Measurements from ENCODE around the gene OSBP2.

OSBP2 gene, protein sequence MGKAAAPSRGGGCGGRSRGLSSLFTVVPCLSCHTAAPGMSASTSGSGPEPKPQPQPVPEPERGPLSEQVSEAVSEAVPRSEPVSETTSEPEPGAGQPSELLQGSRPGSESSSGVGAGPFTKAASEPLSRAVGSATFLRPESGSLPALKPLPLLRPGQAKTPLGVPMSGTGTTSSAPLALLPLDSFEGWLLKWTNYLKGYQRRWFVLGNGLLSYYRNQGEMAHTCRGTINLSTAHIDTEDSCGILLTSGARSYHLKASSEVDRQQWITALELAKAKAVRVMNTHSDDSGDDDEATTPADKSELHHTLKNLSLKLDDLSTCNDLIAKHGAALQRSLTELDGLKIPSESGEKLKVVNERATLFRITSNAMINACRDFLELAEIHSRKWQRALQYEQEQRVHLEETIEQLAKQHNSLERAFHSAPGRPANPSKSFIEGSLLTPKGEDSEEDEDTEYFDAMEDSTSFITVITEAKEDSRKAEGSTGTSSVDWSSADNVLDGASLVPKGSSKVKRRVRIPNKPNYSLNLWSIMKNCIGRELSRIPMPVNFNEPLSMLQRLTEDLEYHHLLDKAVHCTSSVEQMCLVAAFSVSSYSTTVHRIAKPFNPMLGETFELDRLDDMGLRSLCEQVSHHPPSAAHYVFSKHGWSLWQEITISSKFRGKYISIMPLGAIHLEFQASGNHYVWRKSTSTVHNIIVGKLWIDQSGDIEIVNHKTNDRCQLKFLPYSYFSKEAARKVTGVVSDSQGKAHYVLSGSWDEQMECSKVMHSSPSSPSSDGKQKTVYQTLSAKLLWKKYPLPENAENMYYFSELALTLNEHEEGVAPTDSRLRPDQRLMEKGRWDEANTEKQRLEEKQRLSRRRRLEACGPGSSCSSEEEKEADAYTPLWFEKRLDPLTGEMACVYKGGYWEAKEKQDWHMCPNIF

GRCh38 chr22:30694640-30695350, at the start of gene OSBP2:
Gene OSBP2, plus strand, starts transcription at chr22:30694874. Its CDS starts 36 bp downstream, at chr22:30694910.
- H3K79me2 ChIP-seq (ENCODE audit: insufficient read depth, low read length) = no peaks in the 10 kb centered on the region
- H3K9ac ChIP-seq (ENCODE audit: low read depth, low read length, poor library complexity, severe bottlenecking) = no peak within 1 kb of the TSS
- H3K9me2 ChIP-seq (replicated peaks; ENCODE audit: low read depth, low read length) = no peaks in the 10 kb centered on the region
- H3K4me2 ChIP-seq (ENCODE audit: low read depth, low read length, poor library complexity, severe bottlenecking) = no peak within 1 kb of the TSS
- H3F3A ChIP-seq (ENCODE audit: low read depth) = no peaks in the 10 kb centered on the region
- no peak for TF ChIP-seq EZH2phosphoT487 (IDR thresholded peaks at IDR 0.05; ENCODE audit: borderline replicate concordance)
- TF ChIP-seq, protein P1, sequence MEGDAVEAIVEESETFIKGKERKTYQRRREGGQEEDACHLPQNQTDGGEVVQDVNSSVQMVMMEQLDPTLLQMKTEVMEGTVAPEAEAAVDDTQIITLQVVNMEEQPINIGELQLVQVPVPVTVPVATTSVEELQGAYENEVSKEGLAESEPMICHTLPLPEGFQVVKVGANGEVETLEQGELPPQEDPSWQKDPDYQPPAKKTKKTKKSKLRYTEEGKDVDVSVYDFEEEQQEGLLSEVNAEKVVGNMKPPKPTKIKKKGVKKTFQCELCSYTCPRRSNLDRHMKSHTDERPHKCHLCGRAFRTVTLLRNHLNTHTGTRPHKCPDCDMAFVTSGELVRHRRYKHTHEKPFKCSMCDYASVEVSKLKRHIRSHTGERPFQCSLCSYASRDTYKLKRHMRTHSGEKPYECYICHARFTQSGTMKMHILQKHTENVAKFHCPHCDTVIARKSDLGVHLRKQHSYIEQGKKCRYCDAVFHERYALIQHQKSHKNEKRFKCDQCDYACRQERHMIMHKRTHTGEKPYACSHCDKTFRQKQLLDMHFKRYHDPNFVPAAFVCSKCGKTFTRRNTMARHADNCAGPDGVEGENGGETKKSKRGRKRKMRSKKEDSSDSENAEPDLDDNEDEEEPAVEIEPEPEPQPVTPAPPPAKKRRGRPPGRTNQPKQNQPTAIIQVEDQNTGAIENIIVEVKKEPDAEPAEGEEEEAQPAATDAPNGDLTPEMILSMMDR (conservative IDR thresholded peaks at IDR 0.05; ENCODE audit: low read length) = no peak
- H3K9me3 ChIP-seq (ENCODE audit: insufficient read depth, low read depth, low read length) = no peaks in the 10 kb centered on the region
- H3K36me3 ChIP-seq (ENCODE audit: insufficient read depth, low read length) = no peaks in the 10 kb centered on the region
- H3K4me1 ChIP-seq (ENCODE audit: insufficient read depth, low read length, poor library complexity, severe bottlenecking) = no peaks in the 10 kb centered on the region
- H2AFZ ChIP-seq (ENCODE audit: low read length) = no peak within 1 kb of the TSS
- H3K27me3 ChIP-seq (ENCODE audit: insufficient read depth, low read length, poor library complexity, severe bottlenecking) = no peaks in the 10 kb centered on the region
- no peaks in the 10 kb centered on the region for H4K20me1 ChIP-seq (ENCODE audit: insufficient read depth, low read length, poor library complexity, severe bottlenecking)
- no peak within 1 kb of the TSS for H3K4me3 ChIP-seq (ENCODE audit: low read length, poor library complexity, severe bottlenecking)

DNA sequence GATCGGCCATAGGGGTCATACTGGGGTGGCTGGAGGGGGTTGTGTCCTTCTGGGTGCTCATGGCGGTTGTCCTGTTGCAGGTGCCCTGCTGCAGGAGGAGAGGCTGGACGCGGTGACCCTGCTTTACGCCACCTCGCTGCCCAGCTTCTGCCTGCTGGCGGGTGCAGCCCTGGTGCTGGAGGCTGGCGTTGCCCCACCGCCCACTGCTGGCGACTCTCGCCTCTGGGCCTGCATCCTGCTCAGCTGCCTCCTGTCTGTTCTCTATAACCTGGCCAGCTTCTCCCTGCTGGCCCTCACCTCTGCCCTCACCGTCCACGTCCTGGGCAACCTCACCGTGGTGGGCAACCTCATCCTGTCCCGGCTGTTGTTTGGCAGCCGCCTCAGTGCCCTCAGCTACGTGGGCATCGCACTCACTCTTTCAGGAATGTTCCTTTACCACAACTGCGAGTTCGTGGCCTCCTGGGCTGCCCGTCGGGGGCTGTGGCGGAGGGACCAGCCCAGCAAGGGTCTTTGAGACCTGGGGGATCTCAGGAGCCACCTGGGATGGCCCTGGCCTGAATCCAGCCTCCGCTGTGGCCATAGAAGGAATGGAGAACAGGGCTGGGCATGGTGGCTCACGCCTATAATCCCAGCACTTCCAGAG, 48.0 kb upstream of the OSBP2 start:
- Histone ChIP-seq H3K9me2 (replicated peaks; ENCODE audit: low read depth, low read length) (no peaks in the 10 kb centered on the region), H3F3A (ENCODE audit: low read depth) (no peaks in the 10 kb centered on the region), H2AFZ (ENCODE audit: low read length) (no peak overlapping the region), H3K9me3 (ENCODE audit: insufficient read depth, low read depth, low read length) (no peaks in the 10 kb centered on the region), H3K9ac (ENCODE audit: low read depth, low read length, poor library complexity, severe bottlenecking) (no peak overlapping the region), H3K27me3 (ENCODE audit: insufficient read depth, low read length, poor library complexity, severe bottlenecking) (no peaks in the 10 kb centered on the region), H3K4me3 (ENCODE audit: low read length, poor library complexity, severe bottlenecking) (no peak overlapping the region), H4K20me1 (ENCODE audit: insufficient read depth, low read length, poor library complexity, severe bottlenecking) (no peaks in the 10 kb centered on the region), H3K79me2 (ENCODE audit: insufficient read depth, low read length) (no peaks in the 10 kb centered on the region), H3K4me1 (ENCODE audit: insufficient read depth, low read length, poor library complexity, severe bottlenecking) (no peaks in the 10 kb centered on the region), H3K4me2 (ENCODE audit: low read depth, low read length, poor library complexity, severe bottlenecking) (no peak overlapping the region), H3K36me3 (ENCODE audit: insufficient read depth, low read length) (no peaks in the 10 kb centered on the region)
- TF ChIP-seq EZH2phosphoT487 (IDR thresholded peaks at IDR 0.05; ENCODE audit: borderline replicate concordance) = no peak
- TF ChIP-seq, protein P1 (conservative IDR thresholded peaks at IDR 0.05; ENCODE audit: low read length) = no peak

DNA sequence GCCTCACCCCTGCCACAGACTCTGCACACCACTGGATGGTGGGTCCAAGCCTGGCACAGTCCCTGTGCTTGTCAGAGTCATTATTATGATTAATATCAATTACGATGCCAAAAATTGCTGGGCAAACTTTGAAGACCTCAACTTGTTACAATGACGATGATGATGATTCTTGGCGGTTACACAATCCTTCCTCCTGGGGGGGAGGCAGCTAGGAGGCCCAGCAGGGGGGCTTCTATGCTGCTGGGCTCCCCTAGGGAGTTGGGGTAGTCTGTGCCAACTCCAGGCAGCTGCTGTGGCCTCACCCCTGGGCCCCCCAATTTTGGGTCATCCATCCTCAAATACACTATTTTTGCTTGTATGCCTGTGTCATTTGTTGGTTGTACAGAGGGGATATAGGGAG, 47.1 kb upstream of the OSBP2 start:
- H3F3A ChIP-seq (ENCODE audit: low read depth) = no peaks in the 10 kb centered on the region
- H3K36me3 ChIP-seq (ENCODE audit: insufficient read depth, low read length) = no peaks in the 10 kb centered on the region
- no peaks in the 10 kb centered on the region for H4K20me1 ChIP-seq (ENCODE audit: insufficient read depth, low read length, poor library complexity, severe bottlenecking)
- H3K4me3 ChIP-seq (ENCODE audit: low read length, poor library complexity, severe bottlenecking) = no peak overlapping the region
- no peak overlapping the region for H3K4me2 ChIP-seq (ENCODE audit: low read depth, low read length, poor library complexity, severe bottlenecking)
- TF ChIP-seq EZH2phosphoT487 (IDR thresholded peaks at IDR 0.05; ENCODE audit: borderline replicate concordance) = no peak
- TF ChIP-seq, protein P1 (conservative IDR thresholded peaks at IDR 0.05; ENCODE audit: low read length) = no peak
- no peak overlapping the region for H3K9ac ChIP-seq (ENCODE audit: low read depth, low read length, poor library complexity, severe bottlenecking)
- H3K9me2 ChIP-seq (replicated peaks; ENCODE audit: low read depth, low read length) = no peaks in the 10 kb centered on the region
- H3K9me3 ChIP-seq (ENCODE audit: insufficient read depth, low read depth, low read length) = no peaks in the 10 kb centered on the region
- no peaks in the 10 kb centered on the region for H3K4me1 ChIP-seq (ENCODE audit: insufficient read depth, low read length, poor library complexity, severe bottlenecking)
- no peaks in the 10 kb centered on the region for H3K79me2 ChIP-seq (ENCODE audit: insufficient read depth, low read length)
- H2AFZ ChIP-seq (ENCODE audit: low read length) = no peak overlapping the region
- H3K27me3 ChIP-seq (ENCODE audit: insufficient read depth, low read length, poor library complexity, severe bottlenecking) = no peaks in the 10 kb centered on the region

Measured in Loucy (cell line).